Epithelial cell of esophagus (primary cell): ENCODE measurements around the gene CNN2.
A peak's percentile ranks its signal among the peaks of the same experiment; 100 is the strongest.

Experiments
- DNase-seq: peaks from one replicate; pipeline ENCODE4 v3.0.0; 2010; ENCODE audit warnings: low read depth
- H3K4me3 ChIP-seq: 2 replicates; pipeline ENCODE4 v1.5.1; 2011; ENCODE audit warnings: mild to moderate bottlenecking, low read length, control low read depth
- CTCF ChIP-seq: IDR thresholded peaks from 2 replicates; pipeline ENCODE4 v1.5.1; 2011; ENCODE audit warnings: low read depth, mild to moderate bottlenecking, low read length, control low read depth, inconsistent platforms; ENCODE audit not compliant: insufficient read depth; ENCODE audit errors: missing control alignments

The CNN2 gene

GRCh38 chr19:1069009-1069779, 42.8 kb downstream of the CNN2 start:
- DNase-seq = no peak
- no peak for TF ChIP-seq CTCF
- no peak overlapping the region for H3K4me3 ChIP-seq

GRCh38 chr19:1070576-1070930, 44.1 kb downstream of the CNN2 start:
- no peak for DNase-seq
- H3K4me3 ChIP-seq = no peak overlapping the region
- peak; percentile 13 for TF ChIP-seq CTCF

GRCh38 chr19:1070931-1071791, 44.8 kb downstream of the CNN2 start:
- H3K4me3 ChIP-seq = no peak overlapping the region

GRCh38 chr19:1072371-1073015, 46.1 kb downstream of the CNN2 start:
- no peak for DNase-seq
- TF ChIP-seq CTCF = no peak
- no peak overlapping the region for H3K4me3 ChIP-seq

More at GRCh38 chr19:1070931-1071791, 44.8 kb downstream of the CNN2 start:
- no peak for TF ChIP-seq CTCF
- no peak for DNase-seq

- H3K4me3 ChIP-seq = no peak overlapping the region
- DNase-seq = no peak
- no peak for TF ChIP-seq CTCF
These were observed 46.9 kb downstream of the CNN2 start for GRCh38 chr19:1073063-1073955.

GRCh38 chr19:1073956-1074517, 47.6 kb downstream of the CNN2 start:
- H3K4me3 ChIP-seq = no peak overlapping the region
- TF ChIP-seq CTCF = no peak
- no peak for DNase-seq
